GM21737 (cell line): ENCODE data around the gene P3R3URF.
A peak's percentile ranks its signal among the peaks of the same experiment; 100 is the strongest.

ENCODE experiments used
- ATAC-seq: cut with Tn5 transposase; IDR thresholded peaks from one replicate; pipeline ENCODE4 v1.9.1; 2021; ENCODE audit warnings: mild to moderate bottlenecking, moderate library complexity; ENCODE audit not compliant: unreplicated experiment

The P3R3URF gene

DNA sequence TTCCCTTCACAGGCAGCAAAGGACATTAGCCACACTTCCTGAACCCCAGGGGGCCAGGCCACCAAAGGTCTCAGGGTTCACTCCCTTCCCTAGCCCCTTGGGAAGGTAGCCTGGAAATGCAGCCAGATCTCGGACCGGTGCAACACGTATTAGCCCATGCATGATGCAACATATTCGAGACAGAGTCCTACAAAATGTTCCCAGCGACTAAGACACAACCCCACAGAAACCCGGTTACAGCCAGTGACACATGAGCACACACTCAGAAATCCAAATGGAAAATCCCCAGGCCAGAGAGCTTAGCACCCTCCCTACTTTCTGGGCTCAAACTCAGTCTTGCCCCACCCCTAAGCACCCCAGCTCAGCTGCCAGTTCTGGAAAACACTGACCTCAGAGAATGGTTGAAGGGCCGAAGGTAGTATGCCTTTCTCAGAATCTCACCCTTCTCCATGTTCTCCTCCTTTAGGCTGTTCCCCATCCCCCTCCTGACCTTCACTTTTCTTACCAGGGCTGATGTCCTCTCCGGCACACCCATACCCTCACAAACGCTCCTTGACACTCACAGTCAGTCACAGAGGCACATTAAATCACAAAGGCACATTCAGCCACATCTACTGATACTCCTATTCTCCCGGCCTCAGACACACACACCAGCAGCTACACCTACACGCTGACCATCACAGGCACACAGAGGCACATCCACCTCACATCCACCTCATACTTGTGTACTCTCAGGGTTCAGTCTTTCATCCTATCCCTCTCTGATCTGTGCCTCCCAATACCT, 1.6 kb downstream of the P3R3URF start, which contains the start of gene TSPAN1:
TSPAN1 (plus strand) TSS at position 640 of the 784 bp plus-strand sequence. CDS start 6,021 bp downstream, outside the sequence.
- ATAC-seq, result no peak

DNA sequence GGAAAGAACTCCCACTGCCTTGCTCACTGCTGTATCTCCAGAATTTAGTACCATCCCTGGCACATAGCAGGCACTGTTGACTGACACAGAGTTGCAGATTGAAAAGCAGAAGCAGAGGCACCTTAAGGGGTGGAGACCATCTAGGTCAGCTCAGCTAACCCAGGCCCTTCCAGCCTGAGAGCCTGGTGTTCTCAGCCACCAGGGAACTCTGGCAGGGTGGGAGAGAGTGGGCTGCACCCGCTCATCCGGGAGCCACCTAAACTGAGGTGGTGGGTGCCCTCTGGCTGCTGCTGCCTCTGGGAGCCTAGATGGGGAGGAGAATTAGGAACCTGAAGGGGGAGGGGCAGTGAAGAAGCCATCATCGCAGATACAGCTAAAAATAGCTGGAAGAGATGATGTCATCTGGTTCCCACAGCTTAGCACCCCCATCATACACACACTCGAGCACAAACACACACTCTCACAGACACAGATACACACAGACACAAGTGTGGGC, 2.9 kb downstream of the P3R3URF start:
- ATAC-seq, result no peak

DNA sequence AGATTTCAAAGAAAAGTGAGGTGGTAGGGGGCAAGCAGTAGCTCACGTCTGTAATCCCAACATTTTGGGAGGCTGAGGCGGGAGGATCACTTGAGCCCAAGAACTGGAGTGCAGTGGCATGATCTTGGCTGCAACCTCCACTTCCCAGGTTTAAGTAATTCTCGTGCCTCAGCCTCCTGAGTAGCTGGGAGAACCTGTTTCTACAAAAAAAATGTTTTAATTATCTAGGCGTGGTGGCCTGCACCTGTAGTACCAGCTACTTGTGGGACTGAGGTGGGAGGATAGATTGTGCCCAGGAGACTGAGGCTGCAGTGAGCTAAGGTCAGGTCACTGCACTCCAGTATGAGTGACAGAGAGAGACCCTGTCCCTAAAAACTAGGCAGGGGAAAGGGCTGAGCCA, 4.0 kb downstream of the P3R3URF start:
- ATAC-seq, result no peak

DNA sequence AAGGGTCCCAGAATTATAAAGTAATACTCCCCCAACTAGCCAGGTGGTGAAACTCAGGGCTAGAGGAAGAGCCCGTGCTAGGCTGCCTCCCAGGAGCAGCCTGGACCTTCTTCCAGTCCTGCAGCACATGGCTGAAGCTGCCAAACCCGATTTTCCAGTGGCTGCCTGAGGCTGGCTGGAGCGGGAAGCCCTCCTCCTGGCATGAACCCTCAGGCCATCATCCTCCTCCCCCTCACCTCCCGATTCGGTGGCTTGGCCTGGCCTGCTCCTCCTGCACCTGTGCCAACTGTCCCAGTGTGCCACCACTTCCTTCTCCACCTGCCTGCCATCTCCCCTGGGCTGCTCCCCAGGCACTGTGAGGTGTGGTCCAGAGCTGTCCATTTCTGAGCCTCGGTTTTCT, 4.4 kb downstream of the P3R3URF start:
- ATAC-seq, result no peak

DNA sequence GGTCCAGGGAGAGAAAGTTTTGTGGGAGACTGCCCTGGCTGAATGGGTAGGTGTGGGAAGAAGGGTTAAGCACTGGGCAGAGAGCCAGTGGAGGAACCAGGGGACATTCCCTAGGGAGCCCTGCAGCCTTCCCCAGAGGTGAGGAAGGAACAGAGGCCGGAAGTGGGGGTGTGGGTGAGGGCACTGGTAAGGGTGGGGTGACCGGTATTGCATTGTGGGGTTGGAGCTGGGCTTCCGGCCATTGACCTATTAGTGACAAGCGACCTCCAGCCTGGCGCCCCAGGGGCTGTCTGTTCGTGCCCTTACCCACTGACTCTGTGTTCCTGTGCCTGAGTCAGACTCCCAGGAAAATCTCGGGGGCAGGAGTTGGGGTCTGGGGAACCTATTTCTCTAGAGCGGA, 4.9 kb downstream of the P3R3URF start:
- ATAC-seq, result no peak

DNA sequence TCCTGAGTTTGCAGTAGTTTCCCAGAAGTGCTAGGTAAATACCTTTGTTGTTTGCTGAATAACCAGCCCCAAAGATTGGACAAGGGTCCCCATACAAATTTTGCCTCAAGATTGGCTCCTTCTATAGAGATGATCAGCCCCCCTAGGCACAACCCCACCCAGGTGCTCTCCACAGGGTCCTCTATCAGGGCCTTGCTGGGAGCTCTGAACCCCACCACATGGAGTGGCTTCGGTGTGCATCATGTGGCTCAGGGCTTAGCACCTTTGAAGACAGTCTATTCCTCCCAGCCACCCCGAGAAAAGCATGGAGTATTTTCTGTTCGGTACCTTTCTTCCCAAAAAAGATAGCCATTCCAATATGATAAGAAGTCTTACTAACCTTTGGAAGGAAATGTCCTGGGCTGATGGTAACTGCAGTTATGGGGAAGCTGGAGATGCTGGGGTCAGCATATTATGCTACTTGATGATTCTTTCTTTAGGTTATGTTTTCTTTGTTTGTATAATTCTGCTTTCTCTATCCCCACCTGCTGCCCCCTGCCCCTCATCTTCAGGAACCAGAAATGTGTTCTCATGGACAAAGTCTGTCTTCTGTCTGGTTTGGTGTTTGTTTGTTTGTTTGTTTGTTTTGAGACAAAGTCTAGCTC, 6.4 kb downstream of the P3R3URF start:
- ATAC-seq, result no peak

DNA sequence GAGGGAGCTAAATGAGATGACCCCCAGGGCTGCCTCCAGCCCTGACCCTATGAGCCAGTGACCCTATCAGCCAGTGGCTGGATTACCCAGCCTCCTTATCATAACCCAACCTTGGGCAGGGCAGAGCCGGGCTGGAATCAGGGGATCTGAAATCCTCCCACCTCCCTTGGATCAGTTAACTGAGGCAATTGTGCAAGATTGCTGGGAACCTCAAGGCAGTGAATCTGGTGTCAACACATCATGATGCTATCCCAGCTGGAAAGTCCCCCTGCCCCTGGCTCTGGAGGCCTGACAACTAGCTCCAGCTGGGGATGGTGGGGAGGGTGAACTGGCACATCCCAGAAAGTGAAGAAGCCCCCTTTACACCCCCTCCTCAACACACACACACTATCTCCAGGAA, 7.8 kb downstream of the P3R3URF start:
- ATAC-seq, result no peak

DNA sequence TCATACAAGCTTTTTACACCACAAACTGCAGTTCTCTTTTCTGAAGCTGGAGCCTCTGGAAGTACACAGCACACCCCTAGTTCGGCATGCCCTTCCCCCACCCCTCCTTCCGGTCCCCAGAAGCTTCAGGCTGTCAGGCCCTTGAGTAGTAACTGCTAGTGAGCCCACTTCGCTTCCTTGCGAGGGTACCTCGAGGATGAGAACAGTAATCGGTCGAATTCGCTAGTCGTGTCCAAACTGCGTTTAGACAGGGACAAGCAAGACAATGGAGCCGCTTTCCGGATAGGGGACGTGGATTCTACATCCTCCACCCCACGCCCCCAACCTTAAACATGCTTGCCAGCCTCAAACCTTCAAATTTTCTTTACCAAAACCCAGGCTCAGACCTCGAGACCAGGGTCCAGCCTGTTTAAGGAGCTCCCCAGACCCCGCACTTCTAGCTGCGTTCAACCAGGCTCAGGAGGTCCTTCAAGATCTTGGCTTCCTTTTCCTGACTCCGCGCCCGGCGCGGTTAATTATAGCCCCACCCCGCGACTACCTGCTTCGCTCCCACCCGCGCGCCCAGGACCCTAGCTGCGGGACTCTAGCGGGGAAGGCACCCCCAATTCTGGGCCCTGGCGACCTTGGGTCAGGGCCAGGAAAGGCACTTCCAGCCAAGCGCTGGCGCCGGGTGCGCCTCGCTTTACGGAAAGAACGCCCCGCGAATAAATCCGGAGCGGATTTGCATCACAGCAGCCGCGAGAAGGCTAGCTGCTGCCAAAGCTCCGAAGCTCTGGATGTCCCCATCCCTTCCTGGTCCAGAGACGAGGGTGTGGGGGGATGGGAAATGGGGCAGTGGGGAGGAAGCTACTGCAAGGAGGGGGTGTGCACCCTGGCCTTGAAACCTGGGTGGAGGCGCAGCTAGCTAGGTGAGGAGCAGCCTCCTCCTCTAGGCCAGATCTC, 9.5 kb downstream of the P3R3URF start:
- ATAC-seq, result no peak

DNA sequence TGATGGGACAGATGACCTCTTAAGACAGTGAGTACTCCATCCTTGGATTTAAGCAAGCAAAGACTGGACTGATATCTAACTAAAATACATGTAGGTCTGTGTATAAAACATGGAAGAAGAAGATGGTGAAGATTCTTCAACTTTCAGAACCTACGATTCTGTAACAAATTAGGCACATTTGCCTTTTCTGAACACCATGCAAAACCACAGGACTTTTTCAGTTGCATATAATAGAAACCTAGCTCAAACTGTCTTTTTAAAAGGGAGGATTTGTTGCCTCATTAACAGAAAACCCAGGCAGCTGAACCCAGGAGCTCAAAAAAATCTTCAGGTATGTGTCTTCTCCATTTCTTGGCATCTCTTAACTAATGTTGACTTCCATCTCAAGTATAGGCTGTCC, 16.1 kb downstream of the P3R3URF start:
- ATAC-seq, result no peak

DNA sequence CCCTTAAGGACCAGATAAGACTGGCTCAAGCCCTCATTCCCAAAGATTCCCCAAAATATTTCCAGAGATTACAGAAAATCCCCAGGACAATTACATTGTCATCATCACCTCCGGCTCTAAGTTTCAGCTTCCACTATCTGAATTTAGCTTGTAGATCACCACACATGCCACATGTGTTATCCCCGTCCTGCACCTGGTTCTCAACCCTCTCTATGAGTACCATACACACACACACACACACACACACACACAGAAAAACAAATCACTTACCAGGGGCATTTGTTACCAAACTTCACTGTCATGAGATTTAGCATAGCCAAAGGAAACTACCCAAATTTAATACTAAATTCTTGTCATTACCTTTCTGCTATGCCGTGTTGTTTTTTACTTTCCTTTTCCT, 16.8 kb downstream of the P3R3URF start:
- no peak for ATAC-seq

DNA sequence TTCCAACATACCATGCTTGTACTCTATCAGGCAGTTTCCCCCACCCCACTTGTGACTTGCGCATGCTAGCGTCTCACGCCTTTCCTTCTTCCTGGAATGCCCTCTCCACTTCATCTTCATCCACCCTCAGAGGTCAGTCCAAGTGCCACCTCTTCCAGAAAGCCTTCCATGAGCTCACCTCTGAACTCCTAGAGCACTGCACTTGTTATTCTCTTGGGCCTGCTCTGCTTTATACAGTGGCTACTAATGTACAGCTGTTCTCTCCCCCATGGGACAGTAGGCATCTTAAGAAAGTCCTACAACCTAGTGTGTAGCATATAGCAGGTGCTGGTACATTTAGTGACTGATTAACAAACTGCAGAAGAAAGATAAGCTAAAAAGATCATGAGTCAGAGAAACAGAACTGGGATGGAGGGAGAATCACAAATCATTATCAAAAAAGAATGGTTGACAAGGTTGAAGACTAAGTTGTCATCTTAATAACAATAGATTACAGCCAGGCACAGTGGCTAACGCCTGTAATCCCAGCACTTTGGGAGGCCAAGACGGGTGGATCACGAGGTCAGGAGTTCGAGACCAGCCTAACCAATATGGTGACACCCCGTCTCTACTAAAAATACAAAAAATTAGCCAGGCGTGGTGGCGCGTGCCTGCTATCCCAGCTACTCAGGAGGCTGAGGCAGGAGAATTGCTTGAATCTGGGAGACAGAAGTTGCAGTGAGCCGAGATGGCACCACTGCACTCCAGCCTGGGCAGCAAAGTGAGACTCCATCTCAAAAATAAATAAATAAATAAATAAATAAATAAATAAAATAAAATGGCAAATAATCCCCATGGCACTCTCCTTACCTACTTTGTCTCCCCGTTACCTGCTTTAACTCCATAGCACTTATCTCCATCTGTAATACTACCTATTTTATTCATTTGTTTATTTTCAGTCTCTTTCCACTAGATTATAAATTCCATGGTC, 17.7 kb downstream of the P3R3URF start:
- peak; percentile 69 for ATAC-seq

DNA sequence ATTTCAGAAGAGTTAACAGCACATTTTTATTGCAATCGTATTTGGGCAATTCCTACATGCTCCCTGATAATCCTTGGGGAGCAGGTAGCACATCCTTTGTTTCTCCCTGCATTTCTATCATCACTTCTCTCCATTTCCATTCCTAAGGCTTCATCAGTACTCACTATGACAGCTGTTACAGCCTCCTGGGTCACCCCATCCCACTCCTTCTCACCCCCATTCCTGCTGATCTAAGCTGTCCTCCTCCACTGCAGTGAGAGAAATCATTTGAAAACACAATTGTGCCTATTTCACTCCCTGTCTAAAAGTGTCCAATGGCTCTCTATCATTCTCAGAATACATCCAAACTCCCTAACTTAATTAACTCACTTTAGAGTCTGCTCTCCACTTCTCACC, 18.4 kb downstream of the P3R3URF start:
- no peak for ATAC-seq

DNA sequence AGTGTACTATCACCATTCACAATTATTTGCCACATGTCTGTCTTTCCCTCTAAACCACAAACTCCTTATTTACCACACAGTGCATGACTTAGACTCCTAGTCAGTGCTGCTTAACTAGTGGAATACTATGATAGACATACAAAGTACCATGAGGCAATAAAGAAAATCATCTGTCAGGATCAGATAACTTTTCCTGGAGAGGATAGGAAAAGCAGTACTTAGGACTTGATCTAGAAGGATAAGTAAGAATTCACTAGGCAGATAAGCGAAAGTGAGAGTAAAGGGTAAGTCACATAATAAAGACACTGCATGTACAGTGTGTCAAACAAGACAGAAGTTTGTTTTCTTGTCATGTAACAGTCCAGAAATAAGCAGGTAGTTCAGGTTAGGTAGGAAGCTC, 22.6 kb downstream of the P3R3URF start:
- ATAC-seq, result no peak

DNA sequence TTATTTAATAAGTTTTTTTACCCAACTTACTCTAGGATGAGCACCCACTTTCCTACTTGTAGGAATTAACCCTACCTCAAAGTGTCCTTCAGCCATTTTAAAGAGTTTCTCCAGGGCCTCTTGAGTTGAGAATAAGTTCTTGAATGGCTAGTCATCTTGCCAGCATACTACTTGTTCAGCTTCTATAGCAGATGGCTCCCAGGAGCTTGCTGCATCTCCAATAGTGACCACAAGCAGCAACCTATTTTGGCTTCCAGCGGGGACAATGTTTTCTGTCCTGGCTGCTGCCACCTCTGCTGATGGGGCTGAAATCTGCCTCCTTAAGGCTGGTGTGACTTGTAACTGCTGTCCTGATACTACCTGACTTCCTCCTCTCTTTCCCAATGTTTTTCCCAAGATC, 23.1 kb downstream of the P3R3URF start:
- no peak for ATAC-seq

DNA sequence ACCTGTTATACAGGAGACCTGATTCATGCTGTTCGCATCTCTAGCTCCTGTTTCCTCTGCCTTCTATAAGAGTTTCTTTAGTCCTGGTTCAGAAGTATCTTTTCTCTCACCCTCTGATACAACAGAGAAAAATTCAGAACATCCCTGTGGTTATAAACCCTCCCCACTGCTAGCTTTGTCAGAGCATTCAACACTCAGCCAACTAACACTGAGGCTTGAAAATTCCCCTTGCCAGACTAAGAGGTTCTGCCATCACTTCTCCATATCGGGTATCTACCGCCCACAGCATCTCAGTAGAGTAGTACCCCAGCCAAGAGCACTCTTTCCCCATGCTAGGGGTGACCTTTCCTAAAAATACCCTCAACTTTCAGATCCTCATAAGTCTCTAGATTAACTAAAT, 24.3 kb downstream of the P3R3URF start:
- no peak for ATAC-seq

DNA sequence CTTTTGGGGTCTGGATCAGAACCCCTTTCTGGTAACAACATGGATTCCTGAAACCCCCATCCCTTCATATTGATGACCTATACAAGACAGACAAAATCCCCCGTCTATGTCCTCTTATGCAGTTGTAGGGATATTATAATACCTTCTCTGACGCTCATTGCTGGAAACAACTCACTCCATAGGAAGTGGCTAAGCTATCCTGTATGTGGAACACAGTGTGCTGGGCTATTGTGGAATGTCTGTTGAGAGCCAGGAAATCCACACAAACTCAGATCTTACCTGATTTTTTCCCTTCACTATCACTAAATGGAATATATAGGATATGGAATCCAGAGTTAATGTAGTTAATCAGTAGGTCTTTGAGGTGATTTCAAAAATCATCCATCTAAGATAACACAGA, 26.2 kb downstream of the P3R3URF start:
- ATAC-seq, result no peak

DNA sequence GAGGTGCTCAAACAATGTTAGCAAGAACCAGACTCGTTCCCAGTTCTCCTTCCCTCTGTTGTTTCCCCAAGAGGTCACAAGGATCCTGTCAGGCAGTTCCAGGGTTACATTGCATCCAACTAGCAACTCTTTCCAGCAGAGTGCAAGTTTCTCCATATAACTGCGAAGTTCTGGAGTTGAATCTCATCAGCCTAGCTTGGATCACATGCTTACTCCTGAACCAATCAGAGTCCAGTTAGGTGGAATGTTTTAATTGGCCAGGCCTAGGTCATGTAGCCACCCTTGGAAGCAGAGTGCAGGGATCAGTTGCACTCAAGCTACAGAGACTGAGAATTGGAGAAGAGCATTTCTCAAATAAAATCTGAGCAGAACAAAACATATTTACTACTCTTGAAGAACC, 28.0 kb downstream of the P3R3URF start:
- ATAC-seq, result no peak

DNA sequence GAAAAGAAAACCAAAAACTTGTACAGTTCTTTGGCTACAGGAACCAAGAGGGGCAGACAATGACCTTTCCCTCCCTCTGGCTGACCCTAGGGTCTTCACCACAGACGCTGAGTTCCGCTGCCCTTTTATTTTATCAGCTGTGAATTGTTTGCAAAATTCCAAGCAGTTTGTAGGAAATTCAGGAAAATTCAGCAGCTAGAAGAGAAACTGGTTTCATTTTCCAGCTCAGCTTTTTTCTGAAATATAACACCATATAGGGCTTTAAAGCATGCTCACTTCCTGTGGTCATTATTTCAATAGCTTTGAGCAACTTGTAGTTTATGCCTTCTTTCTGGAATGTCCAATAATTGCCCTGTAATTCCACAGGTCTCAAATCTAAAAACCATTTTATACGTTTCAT, 38.4 kb downstream of the P3R3URF start:
- ATAC-seq, result no peak

DNA sequence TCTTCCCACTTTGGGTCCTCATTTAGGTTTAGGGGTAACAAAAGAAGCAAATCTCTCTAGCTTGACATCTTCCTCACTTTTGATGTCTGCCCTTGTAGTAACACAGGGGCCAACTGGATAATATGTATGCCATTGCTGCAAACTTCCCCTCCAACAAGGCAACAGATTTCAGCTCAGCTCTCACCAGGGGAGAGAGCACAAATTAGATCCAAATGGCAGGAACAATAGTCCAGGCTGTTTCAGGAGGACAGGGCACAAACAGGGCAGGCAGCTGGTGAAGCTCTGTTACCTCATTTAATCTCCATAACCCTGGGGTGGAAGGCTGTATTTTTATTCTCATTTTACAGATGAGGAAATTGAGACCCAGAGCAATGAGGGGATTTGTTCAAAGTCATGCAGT, 39.6 kb downstream of the P3R3URF start:
- no peak for ATAC-seq

DNA sequence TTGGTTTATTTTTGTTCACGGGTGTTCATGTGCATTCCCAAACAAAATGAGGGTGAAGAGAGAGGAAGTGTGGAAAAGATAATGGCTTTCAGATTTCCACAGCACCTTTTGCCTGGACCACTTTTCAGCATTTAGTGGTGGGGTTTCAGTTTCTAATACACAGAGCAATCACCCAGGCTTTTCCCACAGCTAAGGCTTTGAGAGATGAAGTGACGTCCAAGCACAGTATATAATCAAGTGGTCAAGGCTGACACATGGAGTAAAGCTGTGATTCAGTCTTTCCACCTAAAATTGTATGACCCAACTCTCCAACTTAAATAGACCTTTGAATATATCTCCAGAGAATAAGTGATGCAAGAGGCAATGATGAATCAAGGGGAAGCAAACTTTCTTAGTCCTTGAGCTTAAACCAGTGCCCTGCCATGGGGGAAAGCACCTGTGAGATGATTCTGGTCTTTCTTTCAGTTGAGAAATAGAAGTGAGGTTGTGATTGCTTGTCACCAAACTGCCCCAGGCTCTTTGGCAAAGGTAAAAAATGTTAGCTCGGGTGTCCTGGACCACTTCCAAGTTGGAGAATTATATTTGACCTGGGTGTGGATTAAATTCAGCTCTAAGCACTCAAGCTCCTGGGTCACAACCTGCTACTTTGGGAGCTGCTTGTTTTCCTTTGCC, 41.5 kb downstream of the P3R3URF start:
- no peak for ATAC-seq
